NCI-H82 treated with DMSO at 0.1 percent for 48 hours (cell line): ENCODE measurements around the gene SARDH.
A peak's percentile ranks its signal among the peaks of the same experiment; 100 is the strongest.

Source experiments
- DNase-seq: peaks from one replicate; lab custom pipeline; 2025; ENCODE audit not compliant: unreplicated experiment; lab: John Stamatoyannopoulos, UW

The SARDH gene

GRCh38 chr9:133703591-133704399, 34.4 kb downstream of the SARDH start:
- DNase-seq, result no peak

DNA sequence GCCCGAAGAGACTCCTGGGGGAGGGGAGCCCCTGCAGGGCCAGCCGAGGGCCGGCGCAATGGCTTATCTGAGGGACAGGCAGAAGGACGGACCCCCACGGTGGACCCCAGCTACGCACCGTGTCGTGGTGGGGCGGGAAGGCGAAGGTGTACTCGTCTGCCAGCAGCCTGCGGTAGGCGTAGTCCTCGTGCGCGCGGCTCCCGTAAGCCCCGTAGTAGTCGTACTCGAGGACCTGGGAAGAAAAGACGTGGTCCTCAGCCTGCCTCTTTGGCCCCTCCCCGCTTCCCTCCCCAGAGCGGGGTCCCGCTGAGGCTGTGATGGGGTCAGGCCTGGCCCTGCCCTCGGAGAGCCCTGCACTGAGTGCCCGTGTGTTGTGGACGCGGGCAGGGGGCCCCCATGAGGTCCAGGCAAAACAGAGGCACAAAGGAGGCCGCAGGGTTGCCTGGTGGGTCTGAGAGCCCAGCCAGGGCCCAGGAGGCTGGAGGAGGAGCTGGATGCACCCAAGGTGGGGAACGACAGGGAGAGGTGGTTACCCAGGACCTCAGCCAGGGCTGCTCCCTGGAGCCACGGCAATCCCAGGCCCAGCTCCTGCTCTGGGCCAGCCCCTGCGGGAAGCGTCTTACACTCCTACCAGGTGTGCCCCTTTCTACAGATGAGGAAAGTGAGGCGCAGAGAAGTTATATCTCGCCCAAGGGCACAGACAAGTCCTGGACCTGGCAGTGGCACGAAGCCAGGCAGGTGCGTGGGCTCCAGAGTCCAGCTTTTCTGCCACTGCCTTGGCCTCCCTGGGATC, 35.2 kb downstream of the SARDH start:
- DNase-seq, result no peak

DNA sequence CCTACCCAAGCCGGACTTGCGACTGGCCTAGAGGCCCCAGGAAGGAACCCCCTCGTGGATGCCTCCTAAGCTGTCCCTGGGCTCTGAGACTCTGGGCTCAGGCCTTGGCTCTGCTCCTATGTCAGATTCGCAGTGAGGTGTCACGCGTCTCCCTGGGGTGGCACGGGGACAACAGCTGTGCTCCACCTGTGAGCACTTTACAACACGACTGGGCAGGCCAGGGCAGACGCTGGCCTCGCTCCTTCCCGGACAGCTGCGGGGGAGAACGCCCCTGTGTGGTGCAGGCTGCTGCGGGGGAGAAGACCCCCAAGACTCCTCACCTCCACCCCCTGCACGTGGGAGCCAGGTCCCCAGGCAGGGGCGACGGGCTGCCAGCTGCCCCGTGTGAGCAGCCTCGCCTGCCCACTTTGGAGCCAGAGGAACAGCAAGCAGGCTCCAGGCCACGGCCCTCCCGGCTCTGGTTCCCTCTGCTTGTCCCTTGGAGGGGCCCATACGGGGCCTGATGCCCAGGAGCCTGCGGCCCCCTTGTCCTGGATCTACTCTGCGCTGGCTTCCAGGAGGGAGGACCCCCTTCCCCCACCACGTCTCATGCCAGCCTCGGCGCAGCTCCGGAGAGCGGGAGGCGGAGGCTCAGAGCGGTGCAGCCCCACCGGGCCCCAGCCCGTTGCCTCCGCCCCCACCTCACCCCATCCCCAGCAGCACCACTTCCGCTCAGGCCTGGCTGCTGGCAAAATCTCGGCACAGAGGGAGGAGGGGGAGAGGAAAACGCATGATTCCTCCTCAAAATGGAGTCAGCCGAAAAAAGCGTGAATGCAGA, 36.0 kb downstream of the SARDH start:
- no peak for DNase-seq

- no peak for DNase-seq
Measured at GRCh38 chr9:133701321-133701980, 36.7 kb downstream of the SARDH start.

DNA sequence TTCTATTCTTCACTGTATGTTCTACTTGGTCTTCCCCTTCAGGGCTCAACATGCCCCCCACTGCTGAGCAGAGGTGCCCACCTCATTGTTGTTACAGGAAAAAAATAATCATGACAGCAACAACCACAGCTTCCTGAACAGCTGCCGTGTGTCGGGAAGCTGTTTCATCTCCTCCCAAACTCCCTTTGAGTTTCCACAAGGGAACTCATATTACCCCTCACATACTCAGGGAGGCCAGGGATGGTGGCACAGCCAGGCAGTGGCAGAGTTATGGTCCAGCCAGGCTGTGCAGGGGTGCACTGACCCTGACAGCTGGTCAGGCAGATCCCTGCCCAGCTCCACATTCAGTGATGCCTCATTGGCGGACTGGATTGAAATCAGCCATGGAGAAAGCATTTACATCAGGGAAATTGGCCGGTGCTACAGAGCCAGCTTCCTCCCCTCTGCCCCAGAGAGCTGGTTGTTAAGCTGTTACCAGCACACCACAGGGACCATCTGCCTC, 37.3 kb downstream of the SARDH start:
- no peak for DNase-seq

DNA sequence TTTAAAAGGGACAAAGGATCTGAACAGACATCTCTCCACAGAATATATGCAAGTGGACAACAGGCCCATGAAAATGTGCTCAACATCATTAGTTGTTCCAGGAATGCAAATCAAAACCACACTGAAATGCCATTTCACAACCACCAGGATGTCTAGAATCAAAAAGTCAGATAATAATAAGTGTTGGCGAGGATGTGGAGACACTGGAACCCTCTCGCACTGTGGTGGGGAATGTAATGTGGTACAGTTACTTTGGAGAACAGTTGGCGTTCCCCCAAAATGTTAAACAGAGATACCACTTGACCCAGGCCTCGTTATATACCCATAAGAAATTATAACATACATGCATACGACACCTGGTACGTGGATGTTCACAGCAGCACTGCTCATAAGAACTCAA, 38.6 kb downstream of the SARDH start:
- no peak for DNase-seq

- DNase-seq, result no peak
Measured at GRCh38 chr9:133696071-133696472, 42.1 kb downstream of the SARDH start.

DNA sequence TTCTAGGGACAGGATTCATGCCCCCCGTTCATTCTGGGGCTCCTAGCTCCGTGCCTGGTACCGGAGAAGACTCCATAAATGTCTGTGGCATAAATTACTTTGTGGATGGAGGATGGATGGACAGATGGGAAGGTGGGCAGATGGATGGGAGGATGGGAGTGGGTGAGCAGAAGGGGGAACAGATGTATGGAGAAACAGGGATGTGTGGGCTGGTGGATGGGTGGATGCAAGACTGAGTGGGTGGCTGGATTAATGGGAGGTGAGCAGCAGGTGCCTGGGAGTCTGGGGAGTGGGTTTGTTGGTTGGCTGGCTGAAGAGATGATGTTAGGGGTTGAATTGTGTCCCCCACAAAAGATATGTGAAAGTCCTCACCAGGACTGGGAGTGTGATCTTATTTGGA, 43.5 kb downstream of the SARDH start:
- peak; percentile 49 for DNase-seq

DNA sequence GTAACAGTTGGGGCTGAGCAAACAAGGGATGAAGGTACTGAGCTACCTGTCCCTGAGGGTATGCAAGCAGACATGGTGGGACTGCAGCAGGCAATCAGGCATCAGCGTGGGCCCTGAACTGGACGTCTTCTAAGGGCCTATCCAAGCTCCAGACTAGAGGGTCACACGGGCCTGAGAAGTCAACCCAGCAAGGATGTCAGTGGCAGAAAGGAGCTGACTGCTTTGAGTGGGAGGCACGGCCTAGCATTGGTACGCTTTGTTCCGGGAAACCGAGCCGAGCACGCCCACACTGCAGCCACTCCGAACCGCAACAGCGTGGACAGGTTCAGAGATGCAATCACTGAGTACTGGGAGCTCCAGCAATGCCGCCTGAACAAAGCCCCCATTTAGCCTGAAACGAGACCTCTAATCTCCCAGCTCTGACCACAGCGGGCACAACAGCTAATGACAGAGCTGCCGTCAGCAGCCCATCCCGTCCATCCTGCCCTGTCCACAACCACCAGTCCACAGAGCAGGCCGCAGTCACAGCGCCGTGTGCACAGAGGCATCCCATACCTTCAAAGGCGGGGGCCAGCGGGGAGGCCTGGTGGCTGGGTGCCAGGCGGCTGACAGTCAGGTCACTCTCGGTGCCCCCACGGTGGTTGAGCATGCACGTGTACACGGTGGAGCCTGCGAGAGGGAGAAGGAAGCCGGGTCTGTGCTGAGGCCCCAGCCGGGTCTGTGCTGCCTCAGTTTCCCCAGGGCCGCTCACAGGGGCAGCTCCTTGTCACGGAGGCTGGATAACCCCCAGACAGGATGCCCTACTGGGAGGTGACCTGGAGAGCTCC, 44.2 kb downstream of the SARDH start:
- DNase-seq, result no peak

DNA sequence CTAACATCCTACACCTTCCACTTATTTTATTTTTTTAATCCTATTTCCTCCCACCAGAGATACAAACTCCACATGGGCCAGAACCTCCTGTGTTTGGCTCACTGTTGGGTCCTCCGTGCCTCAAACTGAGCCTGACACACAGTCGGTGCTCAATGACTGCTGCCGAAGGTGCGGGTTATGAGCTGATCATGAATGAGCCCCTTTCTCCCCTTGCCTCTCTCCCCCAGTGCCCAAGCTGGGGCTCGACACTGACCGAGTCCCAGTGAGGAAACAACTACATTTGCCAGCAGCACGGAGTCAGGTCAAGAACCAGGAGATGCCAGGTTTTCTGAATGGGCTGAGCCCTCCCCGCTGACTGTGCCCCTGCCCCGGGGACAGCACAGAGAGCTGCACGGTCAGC, 45.0 kb downstream of the SARDH start:
- no peak for DNase-seq

GRCh38 chr9:133692364-133692985, 45.7 kb downstream of the SARDH start:
- DNase-seq, result no peak

DNA sequence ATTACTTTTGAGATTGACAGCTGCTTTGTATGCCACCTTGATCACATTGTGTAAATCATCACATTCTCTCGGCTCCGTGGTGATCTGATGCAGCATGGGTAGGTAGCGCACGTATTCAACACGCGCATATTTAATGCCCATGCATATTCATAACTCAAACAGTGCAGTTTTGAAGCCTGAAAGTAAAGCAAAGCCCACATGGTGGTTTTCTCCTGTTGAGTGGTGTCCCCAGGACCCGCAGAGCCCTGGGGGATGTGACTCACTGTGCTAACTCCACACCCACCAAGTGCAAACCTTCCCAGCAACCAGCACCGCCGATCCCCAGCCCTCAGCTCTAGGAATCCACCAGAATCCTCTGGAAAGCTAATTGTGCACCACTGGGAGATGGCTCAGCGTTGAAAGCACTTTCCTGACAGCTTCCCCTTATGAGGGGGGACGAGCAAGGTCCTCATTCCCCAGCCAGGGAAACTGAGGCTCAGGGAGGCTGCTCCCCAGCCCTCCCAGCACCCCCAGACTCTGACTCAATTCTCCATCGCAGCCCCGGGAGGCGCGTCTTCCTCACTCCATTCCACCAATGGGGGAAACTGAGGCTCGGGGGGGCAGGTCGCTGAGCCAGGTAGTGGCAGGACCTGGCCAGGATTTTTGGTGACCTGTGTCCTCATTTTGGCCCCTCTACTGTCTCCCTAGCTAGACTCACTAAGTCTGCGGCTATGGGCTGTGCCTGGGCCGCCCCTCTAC, 46.4 kb downstream of the SARDH start:
- no peak for DNase-seq

GRCh38 chr9:133691191-133691590, 47.0 kb downstream of the SARDH start:
- no peak for DNase-seq

DNA sequence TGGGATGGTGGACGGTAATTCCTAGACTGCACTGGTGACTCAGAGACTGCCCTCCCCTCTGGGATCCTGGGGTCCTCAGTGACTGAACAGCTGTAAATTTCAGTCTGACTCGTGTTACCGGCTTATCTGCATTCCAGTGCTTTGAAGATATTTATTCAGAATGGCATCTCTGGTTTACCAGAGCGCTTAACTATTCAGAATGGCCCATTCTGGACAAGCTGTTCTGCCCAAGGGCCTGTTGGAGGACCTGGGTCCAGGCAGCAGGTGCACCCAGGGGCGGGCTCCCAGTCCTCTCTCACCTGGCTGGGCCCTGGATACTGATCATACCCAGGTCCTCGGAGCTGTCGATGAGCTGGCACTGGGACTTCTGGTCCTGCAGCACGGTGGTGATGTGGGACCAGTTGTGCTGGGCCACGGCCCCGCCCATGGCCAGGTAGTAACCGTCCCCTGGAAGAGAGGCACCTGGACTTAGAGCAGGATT, 48.0 kb downstream of the SARDH start:
- no peak for DNase-seq

- no peak for DNase-seq
Measured at GRCh38 chr9:133689151-133689763, 48.9 kb downstream of the SARDH start.

DNA sequence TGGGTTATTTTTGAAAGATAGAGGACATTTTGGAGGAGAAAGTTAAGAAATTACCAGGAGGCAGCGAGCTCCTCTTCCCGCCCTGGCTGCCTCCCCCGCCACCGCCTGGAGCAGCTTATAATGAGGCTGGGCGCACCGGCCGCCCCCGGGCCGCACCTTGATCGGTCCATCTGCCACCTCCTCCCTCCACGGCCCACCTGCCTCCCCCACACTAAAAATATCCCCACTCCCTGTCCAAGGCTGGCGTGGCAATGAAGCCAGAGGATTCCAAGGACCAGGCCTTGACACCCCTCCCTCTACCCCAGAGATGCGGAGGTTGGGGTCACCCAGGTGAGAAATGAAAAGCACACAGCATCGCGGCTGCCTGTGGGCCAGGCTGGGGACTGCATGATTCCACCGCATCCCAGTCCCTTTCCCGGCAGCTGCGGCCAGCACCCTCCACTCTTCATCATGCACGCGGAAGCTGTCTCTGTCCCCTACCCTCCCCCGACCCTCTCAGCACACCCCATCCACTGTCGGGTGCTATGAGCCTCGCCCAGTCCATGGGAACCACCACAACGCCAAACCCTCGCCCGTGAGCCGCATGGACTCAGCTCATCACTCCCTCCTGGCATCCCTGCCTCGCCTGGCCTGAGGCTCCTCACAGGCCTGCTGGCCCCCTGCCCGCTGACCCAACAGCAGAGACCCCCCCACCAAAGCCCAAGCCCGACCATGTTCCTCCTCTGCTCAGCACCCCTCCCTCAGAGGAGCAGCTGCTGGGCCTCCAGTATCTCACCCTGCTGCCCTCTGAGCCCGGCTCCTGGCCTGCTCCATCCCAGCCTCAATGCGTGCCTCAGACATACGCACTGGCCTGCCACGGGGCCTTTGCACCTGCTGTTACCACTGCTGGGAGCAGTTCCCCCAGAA, 50.0 kb downstream of the SARDH start:
- DNase-seq, result no peak
